ENCODE results near the gene DAPK3.

Gene DAPK3

DNA sequence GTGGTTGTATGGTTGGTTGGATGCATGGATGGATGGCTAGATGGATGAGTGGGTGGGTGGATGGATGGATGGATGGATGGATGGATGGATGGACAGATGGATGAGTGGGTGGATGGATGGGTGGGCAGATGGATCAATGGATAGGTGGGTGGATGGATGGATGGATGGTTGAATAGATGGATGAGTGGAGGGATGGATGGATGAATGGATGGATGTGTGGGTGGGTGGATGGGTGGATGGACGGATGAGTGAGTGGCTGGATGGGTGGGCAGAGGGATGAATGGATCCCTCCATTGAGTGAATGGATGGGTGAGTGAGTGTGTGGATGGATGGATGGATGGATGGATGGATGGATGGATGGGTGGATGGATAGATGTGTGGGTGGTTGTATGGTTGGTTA, 47.0 kb downstream of the DAPK3 start:
- Histone ChIP-seq H3K36me3 (no peaks in the 10 kb centered on the region), H3K27ac (no peak overlapping the region), H3K4me1 (no peaks in the 10 kb centered on the region), H3K27me3 (no peaks in the 10 kb centered on the region), H3K9me3 (peaks cover 0 to 14% (median 12%) of the 10 kb centered on the region in 3 donors), H3K4me3 (no peak overlapping the region)
- intact Hi-C loops (cut with DNase I; ENCODE audit: low total_unique reads): no loop called here
- TF ChIP-seq, protein P1, sequence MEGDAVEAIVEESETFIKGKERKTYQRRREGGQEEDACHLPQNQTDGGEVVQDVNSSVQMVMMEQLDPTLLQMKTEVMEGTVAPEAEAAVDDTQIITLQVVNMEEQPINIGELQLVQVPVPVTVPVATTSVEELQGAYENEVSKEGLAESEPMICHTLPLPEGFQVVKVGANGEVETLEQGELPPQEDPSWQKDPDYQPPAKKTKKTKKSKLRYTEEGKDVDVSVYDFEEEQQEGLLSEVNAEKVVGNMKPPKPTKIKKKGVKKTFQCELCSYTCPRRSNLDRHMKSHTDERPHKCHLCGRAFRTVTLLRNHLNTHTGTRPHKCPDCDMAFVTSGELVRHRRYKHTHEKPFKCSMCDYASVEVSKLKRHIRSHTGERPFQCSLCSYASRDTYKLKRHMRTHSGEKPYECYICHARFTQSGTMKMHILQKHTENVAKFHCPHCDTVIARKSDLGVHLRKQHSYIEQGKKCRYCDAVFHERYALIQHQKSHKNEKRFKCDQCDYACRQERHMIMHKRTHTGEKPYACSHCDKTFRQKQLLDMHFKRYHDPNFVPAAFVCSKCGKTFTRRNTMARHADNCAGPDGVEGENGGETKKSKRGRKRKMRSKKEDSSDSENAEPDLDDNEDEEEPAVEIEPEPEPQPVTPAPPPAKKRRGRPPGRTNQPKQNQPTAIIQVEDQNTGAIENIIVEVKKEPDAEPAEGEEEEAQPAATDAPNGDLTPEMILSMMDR (IDR thresholded peaks at IDR 0.05): no peak
- DNase-seq: no peak

DNA sequence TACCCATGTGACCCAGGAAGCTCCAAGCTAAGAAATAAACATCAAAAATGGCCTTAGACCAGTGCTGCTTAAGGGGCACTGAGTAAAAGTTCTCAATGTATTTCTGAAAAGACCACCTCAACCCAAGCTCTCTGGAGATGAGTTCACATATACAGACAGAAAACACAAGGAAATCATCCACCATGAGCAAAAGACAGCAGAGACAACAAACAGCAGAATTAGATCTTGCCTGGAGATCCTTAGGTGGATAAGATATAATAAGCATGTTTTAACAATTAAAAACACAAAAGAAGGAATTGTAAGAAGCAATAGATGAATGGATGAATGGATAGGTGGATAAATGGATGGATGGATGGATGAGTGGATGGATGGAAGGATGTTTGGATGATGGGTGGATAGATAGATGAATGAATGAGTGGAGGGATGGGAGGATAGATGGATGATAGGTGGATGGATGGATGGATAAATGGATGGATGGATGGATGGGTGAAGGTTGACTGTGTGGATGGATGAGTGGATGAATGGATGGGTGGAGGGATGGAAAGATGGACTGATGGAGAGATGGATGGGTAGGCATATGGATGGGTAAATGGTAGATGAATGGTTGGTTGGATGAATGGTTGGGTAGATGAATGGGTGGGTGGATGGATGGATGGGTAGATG, 47.7 kb downstream of the DAPK3 start:
- Histone ChIP-seq H3K27me3 (no peaks in the 10 kb centered on the region), H3K36me3 (no peaks in the 10 kb centered on the region), H3K27ac (no peak overlapping the region), H3K4me3 (no peak overlapping the region), H3K9me3 (peaks cover 0 to 14% (median 12%) of the 10 kb centered on the region in 3 donors), H3K4me1 (no peaks in the 10 kb centered on the region)
- intact Hi-C loops (cut with DNase I; ENCODE audit: low total_unique reads): no loop called here
- DNase-seq: no peak
- TF ChIP-seq, protein P1 (IDR thresholded peaks at IDR 0.05): no peak

DNA sequence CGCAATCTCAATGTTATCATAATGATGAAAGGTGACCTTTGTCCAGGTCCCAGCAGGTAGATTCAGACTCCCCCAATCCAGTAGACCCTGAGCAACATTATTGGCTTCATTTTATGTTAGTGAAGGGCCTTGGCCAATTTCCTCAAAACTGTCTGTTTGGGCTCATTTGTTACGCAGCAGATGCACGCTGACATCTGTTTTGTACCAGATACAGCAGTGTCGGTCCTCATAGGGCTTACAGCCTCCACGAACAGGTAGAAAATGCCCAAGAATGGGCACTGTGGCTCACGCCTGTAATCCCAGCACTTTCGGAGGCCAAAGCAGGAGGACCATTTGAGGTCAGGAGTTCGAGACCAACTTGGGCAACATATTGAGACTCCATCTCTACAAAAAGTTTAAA, 51.1 kb downstream of the DAPK3 start:
- TF ChIP-seq, protein P1 (IDR thresholded peaks at IDR 0.05): no peak
- H3K4me1 ChIP-seq: no peaks in the 10 kb centered on the region
- H3K27ac ChIP-seq: no peak overlapping the region
- H3K36me3 ChIP-seq: no peaks in the 10 kb centered on the region
- no peak overlapping the region for H3K4me3 ChIP-seq
- no peaks in the 10 kb centered on the region for H3K27me3 ChIP-seq
- intact Hi-C loops (cut with DNase I; ENCODE audit: low total_unique reads): no loop called here
- DNase-seq: no peak
- H3K9me3 ChIP-seq: peaks cover 0 to 13% (median 12%) of the 10 kb centered on the region in 3 donors

DNA sequence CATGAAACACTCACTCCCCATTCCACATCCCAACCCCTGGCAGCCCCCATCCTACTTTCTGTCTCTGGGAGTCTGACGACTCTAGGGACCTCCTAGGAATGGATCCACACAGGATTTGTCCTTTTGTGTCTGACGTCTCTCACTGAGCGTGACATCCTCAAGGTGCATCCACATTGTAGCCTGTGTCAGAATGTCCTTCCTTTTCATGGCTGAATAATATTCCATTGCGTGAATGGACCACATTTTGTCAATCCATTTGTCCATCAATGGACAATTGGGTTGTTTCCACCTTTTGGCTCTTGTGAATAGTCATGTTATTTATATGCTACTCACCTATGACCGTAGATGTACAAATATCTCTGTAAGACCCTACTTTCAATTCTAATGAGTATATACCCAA, 54.9 kb downstream of the DAPK3 start:
- H3K4me3 ChIP-seq: no peak overlapping the region
- H3K36me3 ChIP-seq: no peaks in the 10 kb centered on the region
- no peak for DNase-seq
- TF ChIP-seq, protein P1 (IDR thresholded peaks at IDR 0.05): no peak
- peaks cover 0 to 4% (median 0%) of the 10 kb centered on the region in 3 donors for H3K9me3 ChIP-seq
- H3K27me3 ChIP-seq: no peaks in the 10 kb centered on the region
- no peaks in the 10 kb centered on the region for H3K4me1 ChIP-seq
- no peak overlapping the region for H3K27ac ChIP-seq
- intact Hi-C loops (cut with DNase I; ENCODE audit: low total_unique reads): no loop called here

DNA sequence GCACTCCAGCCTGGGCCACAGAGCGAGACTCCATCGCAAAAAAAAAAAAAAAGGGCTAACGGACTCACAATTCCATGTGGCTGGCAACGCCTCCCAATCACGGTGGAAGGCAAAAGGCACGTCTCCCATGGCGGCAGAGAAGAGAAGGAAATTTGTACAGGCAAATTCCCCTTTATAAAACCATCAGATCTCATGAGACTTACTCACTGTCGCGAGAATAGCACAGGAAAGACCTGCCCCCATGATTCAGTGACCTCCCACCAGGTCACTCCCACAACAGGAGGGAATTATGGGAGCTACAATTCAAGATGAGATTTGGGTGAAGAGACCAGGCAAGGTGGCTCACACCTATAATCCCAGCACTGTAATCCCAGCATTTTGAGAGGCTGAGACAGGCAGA, 56.7 kb downstream of the DAPK3 start:
- no peaks in the 10 kb centered on the region for H3K27me3 ChIP-seq
- no peak for DNase-seq
- intact Hi-C loops (cut with DNase I; ENCODE audit: low total_unique reads): no loop called here
- peaks cover 0 to 15% (median 14%) of the 10 kb centered on the region in 3 donors for H3K9me3 ChIP-seq
- no peak overlapping the region for H3K27ac ChIP-seq
- no peaks in the 10 kb centered on the region for H3K4me1 ChIP-seq
- H3K36me3 ChIP-seq: no peaks in the 10 kb centered on the region
- H3K4me3 ChIP-seq: no peak overlapping the region
- TF ChIP-seq, protein P1 (IDR thresholded peaks at IDR 0.05): no peak
